LNCaP clone FGC (cell line): ENCODE results near the gene TMPRSS12.

Experiments used
- DNase-seq: peaks from one replicate; pipeline ENCODE4 v3.0.0-alpha.2; 2011; ENCODE audit warnings: low read depth
- H3K4me3 ChIP-seq: 2 replicates; pipeline ENCODE4 v1.5.1; 2011; ENCODE audit warnings: mild to moderate bottlenecking, low read depth, low read length, control low read depth
- CTCF ChIP-seq: IDR thresholded peaks from 2 replicates; pipeline ENCODE4 v1.5.1; 2012; ENCODE audit warnings: mild to moderate bottlenecking; ENCODE audit not compliant: control insufficient read depth, insufficient read depth; ENCODE audit errors: extremely low read depth

Gene TMPRSS12

GRCh38 chr12:50913224-50913623, 70.5 kb downstream of the TMPRSS12 start:
- no peak for DNase-seq
- TF ChIP-seq CTCF = no peak
- H3K4me3 ChIP-seq = no peak overlapping the region

- no peak overlapping the region for H3K4me3 ChIP-seq
- TF ChIP-seq CTCF = no peak
- no peak for DNase-seq
Measured at GRCh38 chr12:50914872-50915484, 72.3 kb downstream of the TMPRSS12 start.

GRCh38 chr12:50916292-50916691, 73.6 kb downstream of the TMPRSS12 start:
- H3K4me3 ChIP-seq = no peak overlapping the region
- no peak for TF ChIP-seq CTCF
- no peak for DNase-seq

DNA sequence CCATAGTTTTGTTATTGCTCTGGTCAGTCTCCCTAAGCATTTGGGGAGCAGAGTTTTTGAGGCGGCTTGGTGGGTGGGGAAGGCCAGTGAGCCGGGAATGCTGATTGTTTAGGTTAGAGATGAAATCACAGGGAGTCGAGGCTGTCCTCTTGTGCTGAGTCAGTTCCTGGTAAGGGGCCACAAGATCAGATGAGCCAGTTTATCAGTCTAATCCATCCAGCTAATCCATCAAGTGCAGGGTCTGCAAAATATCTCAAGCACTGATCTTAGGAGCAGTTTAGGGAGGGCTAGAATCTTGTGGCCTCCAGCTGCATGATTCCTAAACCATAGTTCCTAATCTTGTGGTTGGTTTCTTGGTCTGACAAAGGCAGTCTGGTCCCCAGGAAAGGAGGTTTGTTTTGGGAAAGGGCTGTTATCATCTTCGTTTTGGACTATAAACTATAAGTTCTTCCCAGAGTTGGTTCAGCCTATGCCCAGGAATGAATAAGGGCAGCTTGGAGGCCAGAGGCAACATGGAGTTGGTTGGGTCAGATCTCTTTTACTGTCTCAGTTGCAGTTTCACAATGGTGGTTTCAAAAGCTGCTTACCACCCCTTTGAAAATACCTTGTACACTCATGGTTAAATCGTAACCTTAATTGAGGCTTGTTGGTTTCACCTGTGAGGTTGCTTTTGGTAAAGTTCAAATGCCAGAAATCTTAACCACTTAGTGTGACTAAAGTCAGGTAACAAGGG, 76.0 kb downstream of the TMPRSS12 start:
- no peak for DNase-seq
- no peak for TF ChIP-seq CTCF
- no peak overlapping the region for H3K4me3 ChIP-seq

DNA sequence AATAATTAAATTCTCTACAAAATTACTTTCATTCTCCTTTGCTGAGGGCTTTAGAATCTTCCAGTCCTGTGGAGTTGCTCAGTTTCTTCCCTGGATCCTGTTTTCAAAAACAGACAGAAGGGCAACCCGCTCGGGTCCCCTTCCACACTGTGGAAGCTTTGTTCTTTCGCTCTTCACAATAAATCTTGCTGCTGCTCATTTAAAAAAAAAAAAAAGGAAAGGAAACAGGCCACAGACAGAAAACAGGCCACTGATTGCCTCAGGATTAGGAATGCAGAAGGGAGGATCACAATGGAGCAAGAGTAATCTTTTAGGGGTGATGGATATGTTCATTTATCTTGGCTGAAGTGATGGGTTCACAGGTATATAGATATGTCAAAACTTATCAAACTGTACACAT, 80.1 kb downstream of the TMPRSS12 start:
- H3K4me3 ChIP-seq = no peak overlapping the region
- TF ChIP-seq CTCF = no peak
- DNase-seq = no peak

- TF ChIP-seq CTCF = no peak
- H3K4me3 ChIP-seq = no peak overlapping the region
- no peak for DNase-seq
Measured at GRCh38 chr12:50923361-50924130, 80.8 kb downstream of the TMPRSS12 start.
